Measurements from ENCODE around the gene ZNF407.

DNA sequence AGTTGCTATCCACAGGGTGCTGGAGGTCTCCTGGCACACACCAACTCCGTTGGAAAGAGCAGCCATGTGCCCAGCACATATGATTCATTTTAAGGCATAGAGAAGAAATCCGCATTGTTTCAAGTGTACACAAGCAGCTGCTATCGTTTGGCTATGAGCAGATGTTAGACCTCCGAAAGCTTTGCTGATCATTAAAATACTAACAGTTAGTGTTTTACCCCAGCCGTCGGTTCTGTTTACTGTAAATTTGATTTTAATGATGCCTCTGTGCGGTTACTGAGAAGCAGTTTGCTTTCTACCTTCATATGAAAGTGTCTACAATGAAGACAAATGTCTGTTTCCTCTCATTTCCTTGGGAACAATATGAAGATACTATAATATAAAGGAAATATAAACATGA, 456.4 kb downstream of the ZNF407 start:
- TF ChIP-seq, protein P1, sequence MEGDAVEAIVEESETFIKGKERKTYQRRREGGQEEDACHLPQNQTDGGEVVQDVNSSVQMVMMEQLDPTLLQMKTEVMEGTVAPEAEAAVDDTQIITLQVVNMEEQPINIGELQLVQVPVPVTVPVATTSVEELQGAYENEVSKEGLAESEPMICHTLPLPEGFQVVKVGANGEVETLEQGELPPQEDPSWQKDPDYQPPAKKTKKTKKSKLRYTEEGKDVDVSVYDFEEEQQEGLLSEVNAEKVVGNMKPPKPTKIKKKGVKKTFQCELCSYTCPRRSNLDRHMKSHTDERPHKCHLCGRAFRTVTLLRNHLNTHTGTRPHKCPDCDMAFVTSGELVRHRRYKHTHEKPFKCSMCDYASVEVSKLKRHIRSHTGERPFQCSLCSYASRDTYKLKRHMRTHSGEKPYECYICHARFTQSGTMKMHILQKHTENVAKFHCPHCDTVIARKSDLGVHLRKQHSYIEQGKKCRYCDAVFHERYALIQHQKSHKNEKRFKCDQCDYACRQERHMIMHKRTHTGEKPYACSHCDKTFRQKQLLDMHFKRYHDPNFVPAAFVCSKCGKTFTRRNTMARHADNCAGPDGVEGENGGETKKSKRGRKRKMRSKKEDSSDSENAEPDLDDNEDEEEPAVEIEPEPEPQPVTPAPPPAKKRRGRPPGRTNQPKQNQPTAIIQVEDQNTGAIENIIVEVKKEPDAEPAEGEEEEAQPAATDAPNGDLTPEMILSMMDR (IDR thresholded peaks at IDR 0.05) = no peak
- TF ChIP-seq POLR2A (IDR thresholded peaks at IDR 0.05) = no peak
- no peak for TF ChIP-seq POLR2AphosphoS5 (IDR thresholded peaks at IDR 0.05)

Measured in gastroesophageal sphincter (tissue), 3 donors.